ENCODE measurements around the gene SMARCA2.

SMARCA2 gene

DNA sequence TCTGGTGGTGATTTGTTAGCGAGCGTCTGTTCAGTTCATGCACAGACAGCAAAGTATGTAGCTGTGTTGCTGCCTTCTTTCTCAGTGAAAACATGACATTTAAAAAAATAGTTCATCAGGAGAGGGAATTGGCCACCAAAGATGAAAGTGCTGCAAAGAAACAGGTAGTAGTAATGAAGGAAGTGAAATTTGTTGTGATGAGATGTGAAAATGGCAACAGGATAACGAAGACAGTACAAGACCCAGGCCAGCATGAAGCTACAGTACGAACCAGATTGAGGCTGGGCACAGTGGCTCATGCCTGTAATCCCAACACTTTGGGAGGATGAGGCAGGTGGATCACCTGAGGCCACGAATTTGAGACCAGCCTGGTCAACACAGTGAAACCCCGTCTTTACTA lies 136.0 kb downstream of the SMARCA2 start:
- DNase-seq: no peak

DNA sequence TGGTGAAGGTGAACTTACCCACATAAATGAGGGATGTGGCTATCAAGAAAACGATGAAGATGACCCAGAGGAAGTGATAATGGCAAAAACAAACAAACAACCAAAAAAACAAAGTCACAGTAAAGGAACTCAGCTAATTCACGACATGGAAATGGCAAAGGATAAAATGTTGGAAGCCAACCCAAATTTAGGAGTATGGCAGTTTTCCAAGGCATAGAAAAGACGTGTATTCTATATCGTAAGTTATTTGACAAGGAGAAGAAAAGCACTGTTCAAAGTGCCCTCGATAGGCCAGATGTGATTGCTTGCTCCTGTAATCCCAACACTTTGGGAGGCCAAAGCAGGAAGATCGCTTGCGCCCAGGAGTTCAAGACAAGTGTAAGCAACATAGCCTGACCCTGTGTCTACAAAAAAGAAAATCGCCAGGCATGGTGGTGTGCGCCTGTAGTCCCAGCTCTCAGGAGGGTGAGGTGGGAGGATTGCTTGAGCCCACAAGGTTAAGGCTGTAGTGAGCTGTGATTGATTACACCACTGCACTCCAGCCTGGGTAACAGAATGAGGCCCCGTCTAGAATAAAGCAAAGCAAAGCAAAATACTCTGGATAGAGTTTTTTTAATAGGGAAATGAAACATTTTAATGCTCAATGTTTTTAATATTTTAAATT lies 138.0 kb downstream of the SMARCA2 start:
- DNase-seq: no peak

DNA sequence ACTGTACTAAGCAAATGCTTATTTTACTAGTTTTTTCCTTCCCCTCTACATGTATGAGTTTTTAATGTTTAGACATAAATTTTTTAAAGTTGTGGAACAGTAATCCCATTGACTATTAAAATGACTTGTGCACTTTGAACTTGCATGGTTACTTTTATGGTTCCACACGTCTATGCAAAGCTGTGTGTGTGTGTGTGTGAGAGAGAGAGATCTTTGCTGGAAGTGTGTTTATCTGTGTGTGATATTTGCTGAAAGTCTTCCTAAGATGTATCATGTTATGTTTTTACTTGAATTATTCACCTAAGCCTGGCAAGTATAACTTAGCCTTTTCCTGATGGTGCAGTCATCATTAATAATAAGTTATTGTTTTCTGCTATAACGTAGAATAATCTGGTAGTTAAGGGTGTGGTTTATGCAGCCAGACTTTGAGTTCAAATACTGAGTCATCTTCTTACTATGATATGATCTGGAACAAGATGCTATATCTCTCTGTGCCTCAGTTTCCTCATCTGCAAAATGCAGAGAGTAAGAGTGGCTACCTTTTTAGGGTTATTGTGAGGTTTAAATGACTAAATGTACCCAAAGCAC lies 138.6 kb downstream of the SMARCA2 start:
- DNase-seq: no peak

DNA sequence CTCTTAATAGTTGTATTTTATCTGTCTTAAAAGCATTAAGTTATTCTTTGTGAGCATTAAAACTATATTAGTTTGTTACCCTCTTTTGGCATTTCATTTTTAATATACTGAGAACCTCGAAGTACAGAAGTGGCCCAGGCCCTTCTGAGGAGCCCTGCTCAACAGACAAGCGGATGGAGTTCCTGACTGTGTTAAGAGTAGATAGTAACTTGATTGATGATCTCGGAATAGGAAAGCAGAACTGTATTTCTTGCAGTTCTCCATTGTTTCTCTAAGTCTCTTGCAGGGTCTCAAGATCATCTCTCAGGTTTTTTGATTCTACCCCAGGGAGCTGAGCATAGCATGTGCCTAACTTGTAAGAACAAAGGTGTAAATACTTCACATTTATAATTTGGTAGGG lies 139.6 kb downstream of the SMARCA2 start:
- no peak for DNase-seq

DNA sequence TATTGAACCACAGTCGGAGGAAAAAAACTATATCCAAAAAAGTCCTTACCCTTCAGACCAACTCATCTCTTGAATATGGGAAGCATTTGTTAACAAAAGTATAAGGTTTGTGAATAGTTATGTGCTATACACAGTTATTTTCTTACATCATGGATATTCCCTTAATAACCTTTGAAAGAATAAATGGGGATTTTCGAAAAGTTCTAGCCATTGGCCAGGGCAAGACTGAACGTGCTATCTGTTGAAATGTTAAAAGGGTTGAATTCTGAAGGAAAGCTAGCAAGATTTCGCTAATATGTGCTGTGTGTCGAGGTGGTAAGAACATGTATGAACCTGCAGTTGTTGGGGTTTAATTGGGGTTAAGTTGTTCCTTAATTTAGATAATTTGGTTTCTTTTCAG lies 140.8 kb downstream of the SMARCA2 start:
- no peak for DNase-seq

DNA sequence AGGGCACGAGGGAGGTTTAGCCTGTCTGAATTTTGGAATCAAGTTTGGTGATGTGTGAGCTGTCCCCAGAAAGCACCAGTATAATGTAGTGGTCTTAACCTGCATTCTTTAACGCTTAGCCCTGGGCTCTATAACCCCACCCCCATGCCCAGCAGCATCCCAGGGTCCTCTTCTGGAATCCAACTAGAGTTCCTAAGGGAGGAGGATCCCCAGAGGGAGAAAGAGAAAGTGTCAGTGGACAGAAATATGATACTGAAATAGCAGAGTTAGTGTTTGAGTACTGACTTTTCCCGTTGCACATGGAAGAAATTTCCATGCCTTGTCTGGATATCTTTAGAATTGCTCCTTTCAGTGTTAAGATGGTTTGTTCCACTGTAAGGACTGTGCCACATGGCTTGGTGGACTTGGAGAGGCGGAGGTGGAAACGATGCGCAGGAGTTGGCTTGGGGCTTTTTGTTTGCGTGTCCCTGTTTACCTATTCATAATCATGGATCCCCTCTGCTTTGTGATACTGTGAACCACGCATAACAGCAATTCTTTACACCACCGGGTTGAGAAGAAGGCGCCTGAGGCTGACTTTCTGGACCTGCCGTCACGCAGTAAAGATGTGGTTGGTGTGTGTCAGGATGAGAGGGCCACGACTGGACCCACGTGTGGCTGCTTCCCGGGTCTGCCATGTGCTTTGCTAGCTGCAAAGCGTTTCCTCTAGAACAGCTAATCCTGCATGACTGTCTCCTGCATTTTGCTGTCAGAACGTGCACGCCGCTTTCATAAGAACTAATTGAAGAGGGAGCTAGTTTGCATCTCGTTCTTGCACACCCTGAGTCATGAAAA lies 142.3 kb downstream of the SMARCA2 start:
- peak; percentile 74 for DNase-seq

DNA sequence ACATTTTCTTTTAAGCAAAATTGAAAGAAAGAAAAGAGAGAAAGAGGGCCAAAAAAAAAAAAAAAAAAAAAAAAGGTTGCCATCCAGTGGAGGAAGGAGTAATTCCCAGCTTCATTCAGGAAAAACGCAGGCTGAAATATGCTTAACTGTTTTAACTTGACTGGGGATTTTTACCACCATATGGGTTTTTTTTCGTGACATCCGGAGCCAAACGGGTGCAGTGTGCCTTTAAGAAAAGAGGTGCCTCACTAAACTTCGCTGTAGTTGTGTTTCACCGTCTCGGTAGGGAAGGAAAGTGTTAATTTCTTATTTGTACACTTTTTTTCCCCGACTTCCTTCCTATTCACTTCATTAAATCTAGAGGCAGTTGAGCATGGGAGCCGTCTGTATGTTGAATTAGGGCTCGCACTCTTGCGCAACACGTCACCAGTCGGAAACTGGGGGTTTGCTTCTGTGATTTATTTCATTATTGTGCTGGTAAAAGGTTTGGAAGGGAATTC lies 143.0 kb downstream of the SMARCA2 start:
- DNase-seq: peak; percentile 72

DNA sequence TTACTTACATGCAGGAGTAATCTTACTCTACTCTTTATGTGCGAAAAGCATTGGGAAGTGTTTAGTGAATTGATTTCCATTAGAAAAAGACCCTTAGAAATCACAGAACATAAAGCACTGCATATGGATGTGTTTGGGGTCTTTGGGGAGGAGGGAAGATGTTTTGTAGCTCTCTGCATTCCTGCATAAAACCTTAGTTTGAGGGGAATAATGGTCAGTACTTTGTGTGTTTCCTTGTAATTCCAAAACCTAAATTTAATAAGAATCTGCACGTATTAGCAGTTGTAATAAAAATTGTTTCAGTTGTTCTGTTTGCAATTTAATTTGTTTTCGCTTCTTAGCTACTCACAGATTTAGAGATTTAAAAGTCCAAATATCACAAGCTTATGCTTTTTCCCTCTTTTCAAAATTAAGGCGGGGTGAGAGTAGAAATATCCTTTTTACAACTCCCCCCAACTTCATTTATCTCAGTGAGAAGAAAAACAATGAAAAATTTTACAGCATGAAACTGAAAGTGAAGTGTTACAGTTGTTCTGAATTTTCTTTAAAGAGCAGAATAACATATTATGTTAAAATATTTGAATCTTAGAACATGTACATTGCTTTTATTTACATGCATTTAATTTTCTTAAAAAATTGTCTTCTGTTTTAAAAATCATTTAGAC lies 143.8 kb downstream of the SMARCA2 start:
- no peak for DNase-seq

DNA sequence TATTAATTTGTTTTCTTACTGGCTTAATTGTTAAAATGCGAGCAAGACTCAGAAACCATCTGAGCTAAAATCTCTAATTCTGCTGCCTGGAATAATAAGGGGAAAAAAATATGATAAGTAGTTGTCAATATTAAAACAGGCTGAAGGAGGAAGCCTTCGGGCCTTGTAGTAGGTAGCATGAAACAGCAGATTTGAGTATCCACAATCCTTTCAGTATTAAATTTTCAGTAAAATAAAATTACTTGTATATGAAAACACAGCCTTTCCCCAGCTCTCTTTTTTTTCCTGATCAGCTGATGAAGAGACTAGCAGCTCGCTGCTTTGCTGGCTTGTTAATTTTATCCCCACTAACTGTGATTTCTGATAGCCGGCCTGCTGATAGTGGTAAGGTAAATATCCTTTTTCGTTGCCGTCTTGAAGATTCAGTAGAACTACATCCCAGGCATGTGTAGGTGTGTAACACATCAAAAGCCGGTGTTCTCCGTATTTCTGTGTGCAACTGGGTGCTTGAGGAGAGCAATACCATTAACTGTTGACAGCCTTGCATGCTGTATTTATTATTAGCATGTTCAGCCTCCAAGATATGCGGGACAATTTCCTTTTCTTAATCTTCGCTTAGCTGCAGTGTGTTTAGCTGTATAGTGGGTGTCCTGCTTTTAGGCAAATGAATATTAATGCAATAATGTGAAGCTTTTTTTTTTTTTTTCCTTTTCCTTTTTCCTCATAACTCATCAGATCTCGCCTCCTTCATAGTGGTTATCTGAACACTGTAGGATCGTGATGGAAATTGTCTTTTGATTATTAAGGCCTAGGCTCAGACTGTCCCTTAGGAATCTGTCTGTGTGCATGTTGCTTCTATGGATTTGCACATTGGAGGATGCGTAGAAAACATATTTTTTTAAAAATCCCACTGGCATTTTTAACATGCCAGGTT lies 144.6 kb downstream of the SMARCA2 start:
- no peak for DNase-seq

DNA sequence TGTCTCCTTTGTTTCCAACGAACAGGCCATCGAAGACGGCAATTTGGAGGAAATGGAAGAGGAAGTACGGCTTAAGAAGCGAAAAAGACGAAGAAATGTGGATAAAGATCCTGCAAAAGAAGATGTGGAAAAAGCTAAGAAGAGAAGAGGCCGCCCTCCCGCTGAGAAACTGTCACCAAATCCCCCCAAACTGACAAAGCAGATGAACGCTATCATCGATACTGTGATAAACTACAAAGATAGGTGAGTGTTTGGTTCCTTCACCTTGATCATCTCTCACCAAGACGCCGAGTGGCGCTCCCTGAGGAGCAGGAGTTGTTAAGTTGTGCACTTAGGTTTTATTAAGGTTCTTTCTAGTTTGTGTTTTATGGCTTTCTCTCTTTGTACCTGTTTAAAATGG lies 146.5 kb downstream of the SMARCA2 start:
- DNase-seq: no peak

DNA sequence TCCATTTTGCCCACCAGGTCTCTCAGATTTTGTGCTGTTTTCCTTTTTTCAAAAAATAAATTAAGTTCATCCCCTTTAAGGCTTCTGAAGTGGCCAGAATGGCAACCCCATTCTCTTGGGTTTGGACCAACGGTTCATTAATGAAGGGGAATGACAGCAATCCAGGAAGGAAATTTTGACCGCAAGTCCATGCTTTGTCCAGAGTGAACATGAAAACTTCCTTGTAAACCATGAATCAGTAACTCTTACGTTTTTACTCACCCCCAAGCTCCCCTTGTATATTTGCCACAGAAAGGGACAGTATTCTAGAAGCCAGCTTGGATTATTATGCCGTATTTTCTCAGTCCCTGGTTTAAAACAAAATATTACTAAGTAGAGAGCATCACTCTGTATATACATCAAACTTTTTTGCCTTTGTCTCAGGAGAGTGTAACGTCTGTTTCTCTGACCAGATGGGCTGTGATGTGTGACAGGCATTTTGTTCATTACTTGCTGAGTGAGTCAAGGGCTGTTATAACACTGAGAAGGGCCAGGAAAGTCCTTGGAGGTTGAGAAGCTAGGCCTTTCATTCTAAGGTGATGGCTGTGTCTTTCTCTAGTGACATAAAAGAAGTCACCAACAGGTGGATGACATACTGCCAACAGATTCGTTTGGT lies 148.2 kb downstream of the SMARCA2 start:
- no peak for DNase-seq

DNA sequence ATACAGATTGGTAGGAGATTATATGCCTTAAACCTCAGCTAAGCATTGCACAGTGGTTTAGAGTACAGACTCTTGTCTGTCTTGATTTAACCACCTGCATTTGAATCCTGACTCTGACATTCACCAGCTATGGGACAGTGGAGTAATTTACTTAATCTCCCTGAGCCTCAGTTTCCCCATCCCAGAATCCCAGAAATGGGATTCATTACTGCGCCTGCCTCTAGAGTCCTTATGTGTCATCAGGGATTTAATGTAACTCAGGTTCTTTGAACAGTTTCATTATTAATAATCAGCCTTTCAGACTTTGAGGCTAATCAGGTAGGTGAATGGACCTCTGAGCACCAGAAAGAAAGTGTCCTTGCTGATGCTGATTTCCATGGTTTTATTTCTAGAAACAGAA lies 149.1 kb downstream of the SMARCA2 start:
- DNase-seq: no peak

DNA sequence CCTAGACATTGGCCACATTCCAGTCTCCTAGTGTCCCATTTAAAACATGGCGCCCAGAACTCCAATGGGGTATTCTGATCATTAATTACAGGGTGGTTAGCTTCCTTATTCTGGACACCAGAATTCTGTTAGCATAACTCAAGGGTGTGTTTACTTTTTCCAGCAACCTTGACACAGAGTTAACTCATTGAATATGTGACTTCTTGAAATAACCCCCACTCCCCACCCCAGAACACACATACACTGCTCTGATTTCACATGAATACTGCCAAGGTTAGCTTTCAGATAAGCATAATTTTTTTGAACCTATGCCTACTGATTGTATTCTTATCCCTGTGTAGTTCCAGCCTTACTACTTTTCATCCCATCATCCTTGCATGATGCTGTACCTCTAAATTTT lies 151.1 kb downstream of the SMARCA2 start:
- no peak for DNase-seq

DNA sequence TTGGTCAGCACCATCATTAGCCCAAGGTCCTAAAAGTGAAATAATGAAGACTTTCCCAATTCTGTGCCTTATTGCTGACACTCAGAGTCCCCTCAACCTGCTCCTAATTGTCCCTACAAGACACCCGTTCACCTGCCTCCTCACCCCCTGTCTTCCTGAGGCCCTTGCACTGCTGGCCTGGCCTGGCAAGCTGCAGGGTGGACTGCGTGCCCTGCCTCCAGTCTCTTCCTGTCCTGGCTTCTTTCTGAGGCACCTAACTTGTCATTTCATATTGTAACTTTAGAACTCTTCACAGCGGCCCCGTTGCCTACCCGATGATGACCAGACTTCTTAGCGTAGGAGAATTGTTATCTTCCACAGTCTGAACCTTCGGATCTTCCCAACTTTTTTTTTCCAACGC lies 153.9 kb downstream of the SMARCA2 start:
- no peak for DNase-seq

DNA sequence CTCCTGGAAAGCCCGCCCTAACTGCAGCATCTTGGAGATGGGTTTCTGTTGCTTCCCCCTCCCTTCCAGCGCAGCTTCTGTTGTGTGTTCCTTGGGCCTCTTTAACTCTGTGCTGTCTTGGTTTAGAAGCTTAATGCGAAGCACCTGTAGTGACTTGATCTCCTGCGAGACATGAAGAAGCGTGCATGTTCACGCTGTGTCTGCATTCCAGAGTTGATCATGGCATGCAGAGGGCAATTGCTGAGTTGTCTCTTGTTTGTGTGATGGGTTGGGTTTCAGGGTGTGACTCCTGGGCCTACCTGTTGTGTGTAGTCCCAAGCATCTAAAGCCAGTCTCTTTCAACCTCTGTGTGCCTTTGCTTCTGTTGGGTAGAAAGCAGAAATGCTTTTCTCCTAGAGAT lies 155.6 kb downstream of the SMARCA2 start:
- no peak for DNase-seq

DNA sequence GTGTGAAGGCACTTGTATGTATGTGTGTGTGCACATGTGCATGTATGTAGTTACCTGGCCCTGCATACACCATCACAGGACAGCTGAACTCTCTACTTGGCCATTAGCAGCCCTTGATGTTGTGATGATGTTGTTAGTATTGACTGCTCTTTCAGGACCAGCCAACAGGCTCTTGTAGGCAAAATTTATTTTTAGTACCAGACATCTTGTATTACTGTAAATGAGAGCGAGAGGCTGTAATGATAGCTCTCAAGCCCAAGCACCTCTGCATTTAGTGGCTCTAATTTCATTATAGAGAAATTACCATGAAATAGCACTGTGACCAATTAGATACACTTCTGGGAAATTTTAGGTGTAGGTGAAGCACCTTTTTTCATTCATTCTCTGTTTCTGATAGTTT lies 158.0 kb downstream of the SMARCA2 start:
- DNase-seq: no peak

DNA sequence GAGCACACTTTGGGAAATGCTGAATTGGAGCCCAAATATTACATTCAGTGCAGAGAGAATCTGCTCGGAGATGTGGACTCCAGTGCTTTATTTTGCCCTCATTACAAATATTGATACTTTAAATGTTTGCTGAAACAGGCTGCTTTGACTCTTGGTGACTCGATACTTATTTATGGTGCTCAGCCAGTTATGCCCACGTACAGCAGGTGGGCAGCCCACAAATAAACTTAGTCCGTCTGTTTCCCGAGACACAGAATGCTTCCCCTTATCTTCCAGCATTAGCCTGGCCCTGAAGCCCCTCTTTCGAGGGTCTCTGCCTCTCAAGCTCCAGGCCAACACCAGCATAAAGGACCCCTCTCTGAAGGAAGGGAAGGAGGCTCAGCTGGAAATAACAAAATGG lies 158.7 kb downstream of the SMARCA2 start:
- no peak for DNase-seq

DNA sequence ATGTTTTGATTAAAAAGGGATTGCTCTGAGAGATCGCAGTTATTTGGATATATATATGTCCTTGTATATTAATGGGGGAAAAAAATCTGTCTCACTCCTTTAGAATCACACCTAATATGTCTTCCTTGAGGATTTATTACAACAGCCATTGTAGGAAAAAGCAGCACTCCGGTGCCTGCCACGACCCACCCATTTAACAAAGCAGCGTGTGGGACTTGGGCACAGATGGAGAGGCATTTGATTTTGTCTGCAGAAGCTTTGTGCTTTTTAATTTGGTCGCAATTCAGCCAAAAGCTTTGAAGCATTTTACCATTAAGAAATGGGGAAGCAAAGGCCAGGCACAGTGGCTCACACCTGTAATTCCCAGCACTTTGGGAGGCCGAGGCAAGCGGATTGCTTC lies 159.2 kb downstream of the SMARCA2 start:
- DNase-seq: no peak

DNA sequence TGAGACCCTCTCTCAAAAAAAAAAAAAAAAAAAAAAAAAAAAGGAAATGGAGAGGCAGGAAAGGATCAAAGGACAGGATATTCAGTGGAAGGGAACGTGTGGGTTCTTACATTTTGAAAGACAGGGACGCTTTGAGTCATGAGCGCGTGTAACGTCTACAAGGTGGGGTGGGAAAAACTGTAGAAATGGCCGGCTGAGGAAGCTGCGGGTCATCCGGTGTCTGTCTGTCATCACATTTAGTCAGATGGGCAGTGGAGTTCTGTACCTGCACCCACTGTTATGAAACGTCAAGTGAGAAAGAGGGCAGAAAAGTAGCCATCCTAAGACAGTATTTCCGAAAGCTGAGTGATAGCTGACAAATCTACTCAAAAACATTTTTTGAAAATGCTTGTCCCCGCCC lies 159.8 kb downstream of the SMARCA2 start:
- DNase-seq: no peak

DNA sequence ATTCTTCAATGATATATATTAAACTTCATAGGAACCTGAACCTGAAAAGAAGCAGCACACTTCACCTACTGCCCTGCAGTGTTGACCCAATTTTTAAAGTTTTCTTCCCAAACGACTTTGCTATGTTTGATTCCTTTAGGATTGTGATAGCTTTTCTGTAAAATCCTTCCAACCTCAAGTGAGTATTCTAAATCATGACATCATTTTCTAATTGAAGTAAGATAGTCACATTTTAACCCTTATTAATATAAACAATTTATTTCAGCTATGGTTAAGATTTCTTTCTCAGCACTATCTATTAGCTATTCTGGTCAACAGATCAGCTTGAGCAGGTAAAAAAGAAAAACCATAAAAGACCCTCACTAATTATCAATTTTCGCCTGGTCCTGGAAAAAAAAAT lies 162.0 kb downstream of the SMARCA2 start:
- no peak for DNase-seq

DNA sequence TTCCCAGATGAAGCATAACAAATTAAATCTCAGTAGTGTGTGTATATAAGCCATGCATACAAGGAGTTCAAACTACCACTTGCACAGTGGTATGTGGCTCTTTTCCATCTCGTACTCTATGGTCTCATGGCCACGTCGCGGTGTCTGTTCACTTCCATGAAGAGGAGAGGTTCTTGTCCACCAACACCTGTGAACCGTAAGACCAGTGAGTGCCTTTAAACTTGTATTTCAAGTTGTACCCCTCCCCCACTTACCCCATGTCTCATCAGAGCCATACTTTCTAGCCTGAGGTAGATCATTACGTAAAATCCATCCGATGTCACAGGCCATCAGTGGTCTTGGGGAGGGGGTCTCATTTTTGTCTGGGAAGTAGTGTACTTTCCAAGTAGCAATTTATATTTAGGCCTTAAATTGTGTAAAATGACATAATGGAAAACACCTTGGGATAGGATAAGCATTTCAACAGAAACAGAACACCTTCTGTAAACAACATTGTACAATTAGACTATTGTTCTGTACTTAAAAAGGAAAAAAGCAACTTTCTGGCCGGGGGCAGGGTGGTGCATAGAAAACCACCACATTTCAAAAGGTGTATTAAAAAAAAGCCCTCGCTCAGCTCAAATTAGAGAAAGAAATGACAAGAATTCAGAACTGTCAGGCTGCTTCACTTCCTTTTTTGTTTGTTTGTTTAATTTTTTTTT lies 163.0 kb downstream of the SMARCA2 start:
- no peak for DNase-seq
